Brain pericyte (primary cell): ENCODE data around the gene KRT39.
A peak's percentile ranks its signal among the peaks of the same experiment; 100 is the strongest.
"Not testable (repeated sequence)": the region's sequence is repeated elsewhere in the genome, so short reads cannot be mapped to it uniquely, and the experiment has no call there.

Experiments used
- DNase-seq: peaks from one replicate; pipeline ENCODE4 v3.0.0-alpha.2; 2012; ENCODE audit warnings: low read depth, low spot score

KRT39 gene

DNA sequence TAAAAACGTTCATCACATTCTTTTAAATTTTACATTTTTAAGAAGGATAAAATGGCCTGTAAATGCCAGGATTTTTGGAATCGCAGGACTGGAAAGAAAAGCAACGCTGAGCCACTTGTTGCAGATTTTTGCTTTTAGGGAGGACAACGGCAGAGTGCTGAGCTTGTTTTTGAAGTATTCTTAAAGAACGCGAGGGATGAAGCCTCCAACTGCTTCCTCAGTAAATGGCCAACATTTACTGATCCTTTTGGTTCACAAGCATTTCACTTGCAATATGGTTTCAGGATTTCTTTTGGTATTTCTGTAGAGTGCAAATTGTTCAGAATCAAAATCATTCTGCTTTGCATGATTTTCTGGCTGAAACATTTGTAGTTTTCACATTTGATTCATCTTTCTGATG, 26.5 kb downstream of the KRT39 start:
- no peak for DNase-seq

DNA sequence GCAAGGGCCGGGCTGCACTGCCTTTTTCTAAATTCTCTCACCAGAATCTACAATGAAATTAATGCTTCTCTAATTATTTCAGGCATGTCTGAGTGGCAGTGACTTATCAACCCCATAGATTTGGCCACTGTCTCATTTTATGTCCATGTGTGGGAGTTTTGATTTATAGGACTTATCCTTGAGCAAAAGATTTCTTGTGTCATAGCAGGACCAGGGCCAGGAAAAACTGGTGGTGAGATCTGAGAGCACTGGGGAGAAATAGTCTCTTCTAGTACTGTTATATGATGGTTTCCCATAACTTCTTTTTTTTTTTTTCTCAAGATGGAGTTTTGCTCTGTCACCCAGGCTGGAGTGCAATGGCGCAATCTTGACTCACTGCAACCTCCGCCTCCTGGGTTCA, 27.8 kb downstream of the KRT39 start:
- no peak for DNase-seq

DNA sequence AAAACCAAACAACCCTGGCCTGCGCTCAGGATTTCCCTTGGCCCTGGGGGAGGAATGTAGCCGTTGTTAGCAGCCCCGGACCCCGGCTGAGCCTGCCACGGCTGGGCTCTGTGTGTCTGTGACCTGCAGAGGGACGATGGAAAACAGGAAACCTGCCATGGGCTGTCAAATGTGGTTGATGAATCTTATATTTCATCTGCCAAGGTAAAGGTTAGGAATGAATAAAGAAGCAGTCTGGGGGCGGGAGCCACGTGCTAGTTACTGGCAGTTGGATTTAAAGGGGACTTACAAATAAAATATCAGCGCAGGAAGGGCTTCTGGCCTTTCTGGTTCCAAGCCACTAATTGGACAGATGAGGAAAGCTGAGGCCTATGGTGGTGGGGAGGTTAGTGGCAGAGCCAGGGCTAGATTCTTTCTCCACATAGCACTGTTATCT, 29.3 kb downstream of the KRT39 start, which contains the start of gene KRT23:
TSS of gene KRT23 (minus strand) at position 263 of the 436 bp plus-strand sequence. CDS start 1,043 bp downstream, outside the sequence.
- DNase-seq: no peak

DNA sequence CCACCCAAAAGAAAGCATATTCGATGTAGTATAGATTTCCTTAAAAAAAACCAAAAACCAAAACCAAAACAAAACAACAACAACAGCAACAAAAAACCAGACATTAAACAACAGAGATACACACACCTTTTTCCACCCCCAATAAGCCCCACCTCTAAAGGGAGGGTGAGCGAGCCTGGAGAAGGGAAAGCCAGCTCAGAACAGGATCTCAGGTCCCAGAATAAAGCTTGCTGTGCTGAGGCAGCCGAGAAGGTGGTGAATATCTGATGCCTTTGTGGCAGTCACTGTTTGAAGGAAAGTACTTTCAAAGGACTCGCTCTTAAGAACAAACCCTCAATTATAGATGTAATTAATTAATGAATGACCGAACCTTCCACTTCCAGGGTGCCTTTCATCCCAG, 29.8 kb downstream of the KRT39 start:
- DNase-seq: no peak

DNA sequence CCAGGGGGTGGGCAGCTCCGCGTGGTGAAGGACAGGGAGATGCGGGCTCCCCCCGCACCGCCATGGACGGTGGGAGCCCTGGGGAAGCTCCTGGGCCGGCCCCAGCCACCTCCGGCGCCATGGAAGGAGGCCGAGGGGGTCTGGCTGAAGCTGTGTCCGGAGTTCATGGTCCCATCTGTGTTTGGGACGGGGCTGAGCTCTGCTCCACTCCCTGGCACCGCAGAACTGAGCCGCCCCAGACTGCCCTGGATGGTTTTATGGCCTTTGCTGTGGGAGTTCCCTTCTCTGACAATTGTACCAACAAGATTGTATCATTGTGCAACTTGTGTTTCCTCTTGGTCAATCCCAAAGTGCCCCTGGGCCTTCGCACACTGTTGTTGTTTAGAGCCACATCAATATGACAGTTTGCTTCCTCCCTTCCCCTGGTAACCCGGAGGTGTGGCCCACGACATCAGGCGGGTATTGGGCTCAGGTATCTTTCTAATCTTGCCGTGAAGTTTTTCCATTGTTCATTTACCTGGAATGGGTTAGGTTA, 30.2 kb downstream of the KRT39 start:
- DNase-seq: no peak

DNA sequence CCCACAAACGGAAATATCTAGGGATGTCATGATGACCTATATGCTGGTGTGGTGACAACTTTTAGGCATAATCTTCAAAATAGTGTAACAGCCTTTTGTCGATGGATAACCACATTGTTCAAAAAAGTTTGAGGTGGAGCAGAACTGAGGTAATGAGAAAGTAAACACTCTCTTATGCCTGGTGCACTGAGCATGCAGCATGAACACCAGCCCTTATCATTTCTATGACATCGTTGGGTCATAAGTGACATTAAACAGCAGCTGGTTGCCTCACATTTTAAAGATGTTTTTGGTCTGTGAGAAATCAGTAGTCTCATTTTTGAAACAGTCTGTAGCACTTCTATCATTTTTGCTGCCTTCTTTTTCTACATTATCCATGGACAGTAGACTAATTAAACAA, 31.1 kb downstream of the KRT39 start:
- DNase-seq: no peak

DNA sequence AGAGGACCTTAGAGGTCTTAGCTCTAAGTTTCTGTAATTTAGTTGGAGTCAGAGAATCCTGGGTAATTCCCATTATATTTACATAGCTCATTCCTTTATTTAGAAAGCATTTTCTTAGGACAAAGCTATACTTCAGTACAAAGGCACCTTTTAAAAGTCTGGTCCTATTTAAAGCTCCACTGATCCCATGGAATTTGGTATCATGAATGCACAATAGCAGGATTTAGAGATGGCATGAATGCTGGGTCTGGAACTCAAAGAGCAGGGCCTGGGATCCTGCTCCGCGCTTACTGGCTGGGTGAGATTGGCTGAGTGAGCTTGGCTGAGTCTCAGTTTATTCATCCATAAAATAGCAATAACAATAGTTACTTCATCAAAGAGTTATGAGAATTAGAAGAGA, 34.1 kb downstream of the KRT39 start:
- DNase-seq: no peak

DNA sequence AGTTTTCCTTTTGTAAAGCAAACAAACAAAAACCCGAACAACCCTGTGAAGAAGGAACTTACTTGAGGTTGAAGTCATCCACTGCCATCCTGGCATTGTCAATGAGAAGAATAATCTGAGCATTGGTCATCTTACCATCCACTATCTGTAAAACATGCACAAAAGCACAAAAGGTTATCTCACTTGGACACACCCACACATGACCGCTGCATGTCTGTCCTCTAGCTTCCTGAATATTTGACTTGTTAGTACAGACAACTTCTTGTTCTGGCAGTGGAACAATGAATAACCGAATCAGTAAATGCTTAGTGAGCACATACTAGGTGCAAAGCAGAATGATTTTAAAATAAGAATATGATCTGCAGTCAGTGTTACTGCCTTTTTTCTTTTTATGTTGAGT, 35.4 kb downstream of the KRT39 start:
- DNase-seq: no peak

DNA sequence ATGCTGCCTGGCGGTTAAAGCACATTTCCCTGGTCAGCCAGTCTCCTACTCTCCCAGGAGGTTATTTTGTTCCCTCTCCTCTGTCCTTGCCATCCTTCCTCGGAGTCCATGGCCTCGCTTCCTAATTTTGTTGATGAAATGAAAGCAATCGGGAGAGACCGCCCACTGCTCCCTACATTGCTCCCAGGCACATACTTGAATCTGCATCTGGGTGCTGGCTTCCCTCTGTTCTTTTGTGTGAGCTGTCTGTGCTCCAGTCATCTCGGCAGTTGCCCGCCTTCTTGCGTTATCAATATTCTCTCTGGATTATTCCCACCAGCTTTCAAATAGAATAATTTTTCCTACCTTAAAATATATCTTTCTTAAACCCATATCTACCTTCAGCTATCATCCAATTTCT, 40.4 kb downstream of the KRT39 start:
- DNase-seq: no peak

DNA sequence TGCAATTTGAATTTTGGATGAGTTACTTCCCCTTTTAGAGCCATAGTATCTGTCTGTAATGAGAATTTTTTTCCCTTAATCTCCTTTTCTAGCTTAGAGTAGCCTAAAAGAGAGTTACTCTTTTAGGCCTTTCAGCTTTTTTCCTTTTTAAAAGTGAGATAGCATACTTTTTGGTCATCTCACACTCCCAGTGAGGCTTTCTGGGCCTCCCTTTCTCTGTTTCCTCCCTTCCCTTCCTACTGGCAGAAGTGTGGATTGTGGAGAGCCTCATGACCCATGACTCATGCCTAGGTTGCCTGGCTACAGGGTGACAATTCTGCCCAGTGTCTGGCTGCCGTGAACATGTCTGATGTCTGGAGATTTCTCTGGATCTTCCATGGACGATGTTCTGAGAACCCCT, 44.5 kb downstream of the KRT39 start:
- no peak for DNase-seq

DNA sequence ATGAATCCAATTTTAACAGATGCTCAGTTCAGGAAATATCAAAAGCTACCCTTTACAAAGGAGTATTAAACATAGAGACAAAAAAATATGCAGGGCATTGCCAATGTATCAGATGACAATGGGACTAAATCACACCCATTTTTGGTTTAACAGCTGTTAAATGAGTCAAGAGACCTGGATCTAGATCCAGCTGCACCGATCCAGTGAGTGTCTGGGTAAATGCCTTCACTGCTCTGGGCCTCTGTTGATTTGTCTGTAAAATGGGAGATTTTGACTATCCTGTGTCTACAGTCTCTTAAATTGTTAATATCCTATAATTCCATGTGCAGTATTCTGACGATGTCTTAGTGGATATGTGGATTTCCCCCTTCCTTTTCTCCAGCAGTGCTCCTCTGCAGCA, 45.7 kb downstream of the KRT39 start:
- no peak for DNase-seq

DNA sequence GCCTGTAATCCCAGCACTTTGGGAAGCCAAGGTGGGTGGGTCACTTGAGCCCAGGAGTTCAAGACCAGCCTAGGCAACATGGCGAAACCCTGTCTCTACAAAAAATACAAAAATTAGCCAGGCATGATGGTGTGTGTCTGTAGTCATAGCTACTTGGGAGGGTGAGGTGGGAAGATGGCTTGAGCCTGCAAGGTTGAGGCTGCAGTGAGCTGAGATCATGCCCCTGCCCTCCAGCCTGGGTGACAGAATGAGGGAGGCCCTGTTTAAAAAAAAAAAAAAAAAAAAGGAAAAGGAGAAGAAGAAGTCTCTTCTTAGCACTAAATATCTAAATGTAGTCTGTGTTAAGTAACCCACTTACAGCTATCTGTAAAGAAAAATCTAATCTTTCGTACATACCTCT, 49.6 kb downstream of the KRT39 start:
- DNase-seq: not testable (repeated sequence)

DNA sequence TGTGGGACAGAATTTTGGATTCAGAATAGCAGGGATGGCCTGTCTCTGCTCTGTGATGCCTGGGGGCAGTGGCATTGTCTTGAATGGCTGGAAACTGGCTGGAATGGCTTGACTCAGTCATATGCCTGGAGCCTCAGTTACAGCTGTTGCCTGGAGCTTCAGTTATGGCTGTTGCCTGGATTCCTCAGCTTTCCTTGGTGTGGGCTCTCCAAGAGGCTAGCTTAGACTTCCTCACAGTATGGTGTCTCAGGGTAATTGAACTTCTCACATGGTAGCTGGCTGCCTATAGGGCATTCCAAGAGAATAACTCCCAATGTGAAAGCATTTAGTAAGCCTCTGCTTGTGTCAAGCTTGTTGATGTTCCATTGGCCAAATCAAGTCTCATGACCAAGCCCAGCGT, 50.4 kb downstream of the KRT39 start:
- no peak for DNase-seq

DNA sequence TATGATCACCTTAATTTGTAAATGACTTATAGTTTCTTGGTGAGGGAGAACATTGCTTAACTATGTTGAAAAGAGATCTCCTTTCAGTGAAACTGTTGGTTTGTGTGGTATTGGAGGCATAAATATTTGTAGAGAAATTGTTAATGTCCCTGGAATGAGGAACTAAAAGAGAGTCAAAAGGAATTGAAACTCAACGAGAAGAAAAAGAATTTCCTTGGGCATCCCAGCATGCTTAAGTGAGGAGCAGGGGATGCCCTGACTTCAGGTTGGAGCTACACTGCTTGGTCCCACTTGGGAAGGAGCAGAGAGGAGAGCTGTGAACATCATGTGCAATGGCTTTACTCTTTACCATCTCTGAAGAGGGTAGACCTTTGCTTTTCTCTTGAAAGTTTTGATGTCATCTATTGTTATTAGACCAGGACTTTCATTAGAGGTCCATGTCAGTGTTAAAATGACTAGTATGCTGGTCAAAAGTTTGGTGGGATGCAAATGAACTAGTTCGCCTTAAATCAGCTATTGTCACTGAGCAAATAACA, 51.0 kb downstream of the KRT39 start:
- DNase-seq: no peak

DNA sequence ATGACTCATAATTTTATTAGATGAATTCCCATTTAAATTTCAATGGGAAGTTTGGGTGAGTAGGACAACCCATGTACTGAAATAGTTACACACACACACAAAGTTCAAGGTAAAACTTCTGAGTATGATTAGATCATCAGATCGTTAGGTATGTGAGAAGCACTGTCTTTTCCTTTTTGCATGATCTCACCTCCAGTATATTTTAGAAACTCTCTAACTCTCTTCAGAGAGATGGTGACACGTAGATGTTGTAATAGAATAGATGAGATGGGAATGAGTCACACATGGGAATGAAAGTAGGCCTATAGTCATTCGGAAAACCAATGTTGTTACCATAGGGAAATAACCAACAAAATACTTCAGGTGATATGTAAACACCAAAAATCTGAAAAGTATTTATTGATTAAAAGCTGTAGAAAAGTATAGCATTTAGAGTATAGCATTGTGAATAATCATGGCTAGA, 51.5 kb downstream of the KRT39 start:
- DNase-seq: no peak

DNA sequence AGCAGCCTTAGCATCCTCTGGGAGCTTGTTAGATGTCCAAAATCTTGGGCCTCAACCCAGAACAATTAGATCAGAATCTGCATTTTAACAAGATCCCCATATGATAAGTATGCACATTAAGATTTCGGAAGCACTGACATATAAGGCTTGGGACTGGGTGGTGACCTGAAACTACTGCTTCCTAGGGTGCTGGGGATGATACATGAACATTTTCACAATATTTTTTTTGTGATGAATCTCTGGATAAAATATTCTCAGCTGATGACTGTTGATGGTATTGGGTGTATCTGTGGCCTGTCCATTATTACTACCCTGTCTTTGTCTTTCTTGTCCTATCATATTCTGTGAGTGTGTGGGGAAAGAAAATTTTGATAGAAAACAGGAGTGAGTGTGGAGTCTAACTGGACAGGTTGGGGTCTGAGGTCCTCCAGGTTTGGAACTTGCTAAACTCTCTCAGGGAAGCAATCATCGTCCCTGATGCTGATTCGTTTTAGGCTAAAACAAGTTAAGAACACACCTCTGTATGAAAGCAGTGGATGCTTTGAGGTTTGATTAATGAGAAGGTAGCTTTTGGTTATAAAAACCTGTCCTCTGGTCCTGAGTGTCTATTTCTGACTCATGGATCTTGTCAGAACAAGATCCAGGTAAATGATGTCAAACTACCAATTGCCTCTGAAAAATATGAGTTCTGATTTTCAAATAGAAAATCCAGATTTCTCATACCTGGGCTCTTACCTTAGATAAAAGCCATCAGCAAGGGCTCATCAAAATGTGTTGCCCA, 52.5 kb downstream of the KRT39 start:
- no peak for DNase-seq

DNA sequence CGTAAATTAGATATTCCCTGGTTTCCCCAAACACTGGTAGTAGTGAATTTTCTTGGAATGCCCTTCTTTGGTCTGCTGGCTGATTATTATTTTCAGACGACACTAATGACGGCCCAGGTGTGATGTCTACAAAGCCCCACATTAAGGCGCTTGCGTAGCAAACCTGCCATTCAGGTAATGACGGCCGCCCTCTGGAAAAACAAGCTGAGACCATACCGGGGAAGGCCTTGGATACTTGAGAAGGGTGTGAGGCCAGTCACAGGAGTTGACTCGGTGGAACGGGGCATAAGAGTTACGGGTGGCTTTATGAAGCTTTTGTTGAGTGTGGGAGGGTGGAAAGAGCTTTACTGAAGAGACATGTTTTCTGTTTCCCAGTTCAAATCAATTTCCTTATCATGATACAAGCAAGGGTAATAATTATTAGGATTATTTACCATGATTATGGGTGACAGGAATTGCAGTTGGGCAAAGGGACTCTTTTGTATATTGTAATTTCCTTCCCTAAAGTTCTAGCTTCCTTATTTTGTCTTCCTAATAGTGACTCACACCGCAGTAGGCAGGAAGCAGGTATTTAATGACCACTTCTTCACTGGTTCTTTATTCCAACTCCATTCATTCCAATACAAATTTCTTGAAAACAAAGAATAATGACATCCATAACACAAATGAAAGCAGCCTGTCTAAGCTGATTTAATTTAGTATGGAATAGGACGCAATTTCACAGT, 54.1 kb downstream of the KRT39 start:
- DNase-seq: no peak

DNA sequence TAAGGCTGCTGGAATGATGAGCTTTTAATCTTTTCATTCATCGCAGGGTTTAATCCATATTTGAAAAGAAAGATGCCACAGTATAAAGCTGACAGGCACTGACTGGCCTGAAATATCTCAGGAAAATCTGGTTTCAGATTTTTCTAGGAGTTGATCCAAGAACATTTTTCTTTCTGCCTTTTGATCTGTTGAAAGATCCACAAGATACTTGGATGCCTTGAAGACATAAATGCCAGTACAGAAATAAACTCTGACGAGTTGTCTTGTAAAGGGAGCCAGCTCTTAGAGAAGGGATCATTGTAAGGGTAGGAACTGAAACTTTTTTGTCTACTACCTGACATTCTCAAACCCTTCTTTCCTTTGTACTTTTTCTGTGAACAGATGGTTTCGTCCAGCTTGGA, 56.3 kb downstream of the KRT39 start:
- DNase-seq: peak; percentile 20

DNA sequence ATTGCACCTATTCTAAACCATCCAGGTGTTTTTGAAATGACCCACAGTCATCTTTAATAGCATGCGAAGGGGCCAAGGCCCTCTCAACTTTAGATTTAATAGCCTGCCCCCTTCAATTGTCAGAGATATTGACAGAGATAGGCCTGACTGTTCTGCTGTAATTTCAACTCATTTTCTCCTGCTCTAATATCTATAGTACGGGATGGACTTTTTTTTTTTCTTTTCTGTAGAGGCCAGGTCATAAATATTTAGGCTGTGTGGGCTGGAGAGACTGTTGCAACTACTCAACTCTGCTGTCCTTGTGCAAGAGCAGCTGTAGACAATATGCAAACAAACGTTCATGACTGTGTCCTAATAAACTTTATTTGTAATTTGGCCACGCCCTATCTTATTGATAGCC, 57.0 kb downstream of the KRT39 start:
- no peak for DNase-seq

DNA sequence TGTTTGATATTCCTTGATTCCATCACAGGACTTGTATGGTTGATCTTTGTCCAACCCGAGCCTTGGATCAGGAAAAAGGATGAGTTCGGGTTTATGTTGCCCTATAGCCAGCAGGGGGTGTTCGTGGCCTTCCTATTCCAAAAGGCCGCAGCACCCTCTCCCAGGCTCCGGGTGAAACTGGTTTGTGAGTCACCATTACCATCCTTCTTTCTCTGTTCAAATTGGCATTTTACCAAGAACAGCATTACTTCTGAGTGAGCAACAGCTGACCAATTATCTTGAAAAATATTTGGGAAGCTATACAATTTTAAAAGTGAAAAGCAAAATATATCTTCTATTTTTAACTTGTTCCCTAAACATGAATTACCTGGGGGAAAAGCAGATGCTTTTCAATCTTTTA, 57.4 kb downstream of the KRT39 start:
- peak; percentile 88 for DNase-seq
